LNCaP clone FGC (cell line): ENCODE data around the gene TAOK2.

Source experiments
- DNase-seq: peaks from one replicate; pipeline ENCODE4 v3.0.0-alpha.2; 2011; ENCODE audit warnings: low read depth
- H3K4me3 ChIP-seq: 2 replicates; pipeline ENCODE4 v1.5.1; 2011; ENCODE audit warnings: mild to moderate bottlenecking, low read depth, low read length, control low read depth
- TF ChIP-seq, protein P1 (sequence below): IDR thresholded peaks from 2 replicates; pipeline ENCODE4 v1.5.1; 2012; ENCODE audit warnings: mild to moderate bottlenecking; ENCODE audit not compliant: control insufficient read depth, insufficient read depth; ENCODE audit errors: extremely low read depth

TAOK2 gene

DNA sequence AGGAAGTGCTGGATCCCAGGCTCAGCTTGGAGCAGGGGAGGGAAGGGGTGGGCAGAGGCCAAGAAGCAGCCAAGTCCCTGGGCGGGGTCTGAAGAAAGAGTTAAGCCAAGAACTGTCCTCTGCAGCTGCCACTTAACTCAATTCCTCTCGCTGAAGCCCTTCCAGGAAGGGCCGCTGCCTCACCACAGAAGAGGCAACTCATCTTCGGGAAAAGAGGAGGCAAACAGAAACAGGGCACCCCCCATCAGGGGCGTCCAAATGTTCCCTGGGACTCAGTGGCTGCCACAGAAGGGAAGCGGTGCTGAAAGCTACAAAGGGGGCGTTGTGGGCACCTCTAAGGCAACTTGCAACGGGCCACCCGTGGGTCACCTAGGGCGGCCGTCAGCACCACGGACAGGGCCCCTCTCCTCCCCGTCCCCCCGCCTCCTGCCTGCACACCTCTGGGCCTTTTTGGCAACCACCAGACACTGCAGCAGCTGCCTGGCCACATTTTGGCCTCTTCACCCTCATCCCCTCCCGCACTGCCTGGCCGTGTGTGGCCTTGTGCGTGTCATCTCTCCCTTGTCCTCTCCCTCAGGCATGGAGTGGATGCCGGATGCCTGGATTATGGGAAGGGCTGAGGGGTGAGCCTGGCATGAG, 54.9 kb downstream of the TAOK2 start:
- DNase-seq: no peak
- H3K4me3 ChIP-seq: no peak overlapping the region
- TF ChIP-seq, protein P1, sequence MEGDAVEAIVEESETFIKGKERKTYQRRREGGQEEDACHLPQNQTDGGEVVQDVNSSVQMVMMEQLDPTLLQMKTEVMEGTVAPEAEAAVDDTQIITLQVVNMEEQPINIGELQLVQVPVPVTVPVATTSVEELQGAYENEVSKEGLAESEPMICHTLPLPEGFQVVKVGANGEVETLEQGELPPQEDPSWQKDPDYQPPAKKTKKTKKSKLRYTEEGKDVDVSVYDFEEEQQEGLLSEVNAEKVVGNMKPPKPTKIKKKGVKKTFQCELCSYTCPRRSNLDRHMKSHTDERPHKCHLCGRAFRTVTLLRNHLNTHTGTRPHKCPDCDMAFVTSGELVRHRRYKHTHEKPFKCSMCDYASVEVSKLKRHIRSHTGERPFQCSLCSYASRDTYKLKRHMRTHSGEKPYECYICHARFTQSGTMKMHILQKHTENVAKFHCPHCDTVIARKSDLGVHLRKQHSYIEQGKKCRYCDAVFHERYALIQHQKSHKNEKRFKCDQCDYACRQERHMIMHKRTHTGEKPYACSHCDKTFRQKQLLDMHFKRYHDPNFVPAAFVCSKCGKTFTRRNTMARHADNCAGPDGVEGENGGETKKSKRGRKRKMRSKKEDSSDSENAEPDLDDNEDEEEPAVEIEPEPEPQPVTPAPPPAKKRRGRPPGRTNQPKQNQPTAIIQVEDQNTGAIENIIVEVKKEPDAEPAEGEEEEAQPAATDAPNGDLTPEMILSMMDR: no peak

DNA sequence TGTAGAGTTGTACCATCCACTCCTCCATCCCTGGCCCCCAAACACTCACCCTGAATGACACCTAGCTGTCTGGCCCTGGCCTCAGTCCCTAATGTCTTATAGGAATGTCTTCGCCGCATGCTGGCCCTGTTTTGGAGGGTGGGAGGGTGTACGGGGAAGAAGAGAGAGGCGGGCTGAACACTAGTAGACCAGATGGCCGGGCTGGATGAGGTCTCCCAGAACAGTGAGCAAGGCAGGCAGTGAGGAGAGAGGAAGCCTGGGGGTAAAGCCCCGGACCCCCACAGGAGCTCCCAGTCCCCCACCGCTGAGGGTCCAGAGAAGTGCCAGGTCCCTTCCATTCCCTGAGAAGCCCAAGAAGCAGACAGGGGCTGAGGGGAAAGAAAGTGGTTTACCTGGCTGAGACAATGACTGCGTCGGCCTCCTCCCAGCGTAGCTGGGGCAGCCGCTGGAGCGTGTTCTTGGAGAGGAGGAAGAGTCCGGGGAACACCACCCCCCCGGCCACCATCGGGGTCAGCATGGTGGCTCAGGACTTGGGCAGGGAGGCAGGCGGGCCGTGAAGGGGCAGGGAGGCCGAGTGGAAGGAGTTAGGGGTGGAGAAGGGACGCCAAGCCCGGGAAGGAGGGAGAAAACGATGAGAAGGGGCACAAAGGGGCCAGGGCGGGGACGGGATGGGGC, 56.5 kb downstream of the TAOK2 start:
- TF ChIP-seq, protein P1: no peak
- no peak overlapping the region for H3K4me3 ChIP-seq
- no peak for DNase-seq

DNA sequence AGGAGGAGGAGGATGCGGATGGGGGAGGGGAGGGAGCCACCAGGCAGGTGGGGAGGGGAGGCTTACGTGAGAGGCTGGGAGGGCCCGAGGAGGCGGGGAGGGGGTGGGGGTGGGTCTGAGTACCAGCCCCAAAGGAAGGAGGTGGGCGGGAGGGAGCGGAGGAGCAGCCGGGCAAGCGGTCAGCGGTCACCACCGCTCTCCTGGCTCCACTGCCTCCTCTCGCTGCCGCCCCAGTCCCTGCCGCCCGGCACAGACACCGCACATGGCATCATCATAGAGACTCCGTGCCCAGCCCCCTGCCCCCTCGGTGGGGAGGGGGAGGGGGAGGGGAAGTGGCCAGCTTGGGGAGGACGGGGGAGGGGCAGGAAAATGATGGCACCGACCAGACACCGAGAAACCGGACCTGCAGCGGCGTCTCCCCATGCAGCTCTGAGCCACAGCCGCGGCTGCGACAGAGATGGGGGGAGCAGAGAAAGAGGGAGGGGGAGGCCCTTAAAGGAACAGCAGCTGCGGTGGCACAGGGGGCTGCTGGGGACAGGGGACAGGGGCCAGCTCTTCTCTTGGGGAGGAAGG, 57.3 kb downstream of the TAOK2 start, which contains the start of gene TLCD3B:
TSS of gene TLCD3B (minus strand) at position 431 of the 573 bp plus-strand sequence. CDS start 744 bp downstream, outside the sequence.
- no peak for DNase-seq
- TF ChIP-seq, protein P1: no peak
- H3K4me3 ChIP-seq: no peak within 1 kb of the TSS

DNA sequence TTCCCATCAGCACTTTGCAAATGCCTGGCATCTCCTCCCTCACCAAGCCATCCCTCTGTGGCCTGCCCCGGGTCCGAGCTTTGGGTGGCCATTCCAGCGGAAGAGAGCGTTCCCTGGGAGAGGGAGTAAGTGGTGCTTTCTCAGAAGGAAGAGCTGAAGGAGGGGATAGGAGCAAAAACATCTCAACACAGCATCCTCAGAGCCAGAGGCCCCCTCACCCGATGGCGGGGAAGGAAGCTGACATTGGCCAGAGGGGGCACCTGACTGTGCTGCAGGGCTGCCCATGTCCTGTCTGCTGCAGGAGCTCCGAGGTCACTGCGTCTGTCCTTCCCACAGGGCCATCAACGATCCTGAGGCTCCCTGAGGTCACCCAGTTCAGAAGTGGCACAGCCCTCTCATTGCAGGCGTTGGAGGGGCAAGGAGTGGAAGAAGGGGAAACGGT, 57.8 kb downstream of the TAOK2 start:
- no peak for DNase-seq
- TF ChIP-seq, protein P1: no peak
- no peak overlapping the region for H3K4me3 ChIP-seq

DNA sequence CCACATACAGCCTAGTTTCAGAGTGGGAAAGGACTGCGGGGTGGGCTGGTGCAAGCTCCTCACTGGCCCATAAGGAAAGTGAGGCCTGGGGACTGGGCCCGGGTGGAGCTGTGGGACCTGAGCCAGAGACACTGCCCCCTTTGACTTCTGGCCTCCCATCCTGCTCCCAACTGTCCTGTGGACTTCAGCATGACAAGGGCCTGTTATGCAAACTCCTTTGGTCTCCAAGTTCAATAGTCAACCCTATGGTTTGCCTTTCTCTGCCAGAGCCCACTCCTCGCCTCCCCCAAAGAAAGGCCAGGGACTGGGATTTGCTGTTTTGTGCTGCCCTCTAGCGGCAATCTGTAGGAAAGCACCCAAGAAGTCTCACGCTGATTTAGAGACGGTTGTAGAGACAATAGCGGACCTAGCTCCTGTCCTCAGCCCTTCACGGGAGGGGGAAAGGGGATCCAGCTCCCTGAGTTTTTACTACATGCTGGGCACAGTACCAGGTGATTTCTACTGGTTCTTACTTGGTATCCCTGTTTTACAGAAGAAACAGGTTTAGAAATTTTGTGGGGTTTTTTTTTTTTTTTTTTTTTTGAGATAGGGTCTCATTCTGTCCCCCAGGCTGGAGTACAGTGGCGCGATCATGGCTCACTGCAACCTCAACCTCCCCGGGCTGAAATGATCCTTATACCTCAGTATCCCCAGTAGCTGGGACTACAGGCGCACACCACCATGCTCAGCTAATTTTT, 58.6 kb downstream of the TAOK2 start:
- peak; percentile 26 for DNase-seq
- H3K4me3 ChIP-seq: no peak overlapping the region
- TF ChIP-seq, protein P1: peak; percentile 86

DNA sequence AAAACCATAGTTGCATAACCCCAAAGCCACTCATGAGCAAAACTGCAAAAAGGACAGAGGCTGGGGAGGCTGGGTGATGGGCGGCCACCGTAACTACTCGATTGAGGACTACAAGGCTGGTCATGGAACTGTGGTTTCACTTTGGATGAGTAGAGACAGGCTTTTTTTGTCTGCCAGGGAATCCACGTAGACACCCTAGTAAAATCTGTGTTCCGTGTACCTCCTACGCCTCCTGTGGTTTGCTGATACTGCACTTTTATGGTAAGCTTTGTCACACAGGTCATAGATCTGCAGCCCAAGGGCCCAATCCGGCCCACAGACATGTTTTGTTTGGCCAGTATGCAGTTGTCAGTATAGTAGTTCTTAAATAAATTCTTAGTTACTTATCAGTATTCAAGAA, 59.6 kb downstream of the TAOK2 start:
- TF ChIP-seq, protein P1: no peak
- H3K4me3 ChIP-seq: no peak overlapping the region
- no peak for DNase-seq
